Prostate gland (tissue), 2 donors: ENCODE results near the gene SHISA6. TPM values are rescaled to one million over a fixed set of nuclear protein-coding genes. Genes with fewer than 3 reads are reported as not detected.

ENCODE experiments used
- DNase-seq: peaks from one replicate; pipeline ENCODE4 v3.0.0-alpha.2; 2019; ENCODE audit warnings: low spot score
- H3K27ac ChIP-seq, 2 donors: fragments of 200-600 bp; sonication (generic); 2 replicates each; pipeline ENCODE4 v1.5.1; 2017 to 2019
- H3K27me3 ChIP-seq: fragments of 200-600 bp; sonication (generic); replicated peaks from 2 replicates; pipeline ENCODE4 v1.5.1; 2019; ENCODE audit not compliant: insufficient read depth
- H3K36me3 ChIP-seq, 2 donors: fragments of 200-600 bp; sonication (generic); 1 replicate in 1 of 2; 2 replicates in 1 of 2; pipeline versions ENCODE4 v1.5.1 to v1.8.1; 2017 to 2019
- H3K4me1 ChIP-seq: fragments of 200-600 bp; sonication (generic); replicated peaks from 2 replicates; pipeline ENCODE4 v1.5.1; 2019
- H3K4me3 ChIP-seq, 2 donors: fragments of 200-600 bp; sonication (generic); 2 replicates each; pipeline ENCODE4 v1.5.1; 2017 to 2019
- H3K9me3 ChIP-seq: fragments of 200-600 bp; sonication (generic); 2 replicates; pipeline ENCODE4 v1.5.1; 2017
- CTCF ChIP-seq, 4 experiments: fragments of 200-600 bp in 2 of 4; fragments of 450-650 bp in 2 of 4; sonication (generic) in 2 of 4; IDR thresholded peaks; 1 replicate in 3 of 4; 2 replicates in 1 of 4; pipeline ENCODE4 v1.5.1; 2016 to 2019; ENCODE audit warnings: antibody characterized with exemption in 4 of 4, mild to moderate bottlenecking in 2 of 4, moderate library complexity in 2 of 4
- POLR2A ChIP-seq: fragments of 450-650 bp; IDR thresholded peaks from one replicate; pipeline ENCODE4 v1.6.1; 2016; ENCODE audit warnings: antibody characterized with exemption, mild to moderate bottlenecking
- POLR2AphosphoS5 ChIP-seq: sonication (generic); formaldehyde crosslinking; IDR thresholded peaks from one replicate; pipeline ENCODE4 v1.6.1; 2017; ENCODE audit warnings: antibody characterized with exemption
- WGBS: methylation state at CpG from one replicate; pipeline ENCODE4 v1.1.5; 2018; 5-methylcytosine and 5-hydroxymethylcytosine counted together
- intact Hi-C: fragments of 100-400 bp; cut with DNase I; formaldehyde crosslinking; loops from one replicate; pipeline ENCODE4 v1.14.2; 2022
- total RNA-seq, 2 donors: library from RNA; depleted of rRNA; stranded (reverse); fragments of >200 nt; gene quantifications; one replicate each; pipeline ENCODE4 v1.1.0, GENCODE V29; 2016

The SHISA6 gene
- total RNA-seq, 2 donors from 2014 or later, result 9.0 to 10.6 TPM

GRCh38 chr17:11336290-11336689, 95.3 kb downstream of the SHISA6 start:
- no peaks in the 10 kb centered on the region for H3K4me1 ChIP-seq
- no peak for TF ChIP-seq POLR2A
- no peak for TF ChIP-seq POLR2AphosphoS5
- H3K4me3 ChIP-seq, result no peak overlapping the region
- H3K27ac ChIP-seq, result no peak overlapping the region
- no peak for DNase-seq
- H3K9me3 ChIP-seq, result no peaks in the 10 kb centered on the region
- WGBS, result 80% methylated on average over 5 of the region's 5 CpGs
- no peaks in the 10 kb centered on the region for H3K36me3 ChIP-seq
- intact Hi-C loops, result no loop called here
- no peaks in the 10 kb centered on the region for H3K27me3 ChIP-seq

- intact Hi-C loops, result no loop called here
- H3K4me1 ChIP-seq, result no peaks in the 10 kb centered on the region
- H3K27me3 ChIP-seq, result no peaks in the 10 kb centered on the region
- 82% methylated on average over 3 of the region's 3 CpGs for WGBS
- no peak for DNase-seq
- H3K36me3 ChIP-seq, result no peaks in the 10 kb centered on the region
- H3K4me3 ChIP-seq, result no peak overlapping the region
- H3K9me3 ChIP-seq, result no peaks in the 10 kb centered on the region
- H3K27ac ChIP-seq, result no peak overlapping the region
- TF ChIP-seq CTCF (IDR thresholded peaks at IDR 0.05), result no peak
- TF ChIP-seq POLR2A, result no peak
- TF ChIP-seq POLR2AphosphoS5, result no peak
These were observed 99.8 kb downstream of the SHISA6 start for GRCh38 chr17:11340803-11341202.

GRCh38 chr17:11342138-11342537, 101.1 kb downstream of the SHISA6 start:
- no peak overlapping the region for H3K27ac ChIP-seq
- 78% methylated on average over 3 of the region's 3 CpGs for WGBS

GRCh38 chr17:11349106-11349505, 108.1 kb downstream of the SHISA6 start:
- intact Hi-C loops, result no loop called here
- TF ChIP-seq POLR2A (no peak), CTCF (IDR thresholded peaks at IDR 0.05) (no peak), POLR2AphosphoS5 (no peak)
- Histone ChIP-seq H3K27ac (no peak overlapping the region), H3K4me1 (no peaks in the 10 kb centered on the region), H3K4me3 (no peak overlapping the region), H3K27me3 (no peaks in the 10 kb centered on the region), H3K36me3 (no peaks in the 10 kb centered on the region), H3K9me3 (no peaks in the 10 kb centered on the region)
- 31% methylated on average over 3 of the region's 3 CpGs for WGBS
- no peak for DNase-seq

More at GRCh38 chr17:11342138-11342537, 101.1 kb downstream of the SHISA6 start:
- Histone ChIP-seq H3K36me3 (no peaks in the 10 kb centered on the region), H3K4me1 (no peaks in the 10 kb centered on the region), H3K27me3 (no peaks in the 10 kb centered on the region), H3K4me3 (no peak overlapping the region), H3K9me3 (no peaks in the 10 kb centered on the region)
- TF ChIP-seq POLR2A, result no peak
- no peak for TF ChIP-seq POLR2AphosphoS5
- no peak for TF ChIP-seq CTCF (IDR thresholded peaks at IDR 0.05)
- intact Hi-C loops, result no loop called here
- DNase-seq, result no peak

- WGBS, result 49% methylated on average over 2 of the region's 2 CpGs
- no peaks in the 10 kb centered on the region for H3K36me3 ChIP-seq
- intact Hi-C loops, result no loop called here
- no peak overlapping the region for H3K4me3 ChIP-seq
- DNase-seq, result peak; percentile 25
- H3K4me1 ChIP-seq, result no peaks in the 10 kb centered on the region
- H3K27me3 ChIP-seq, result no peaks in the 10 kb centered on the region
- TF ChIP-seq CTCF (IDR thresholded peaks at IDR 0.05), result no peak
- TF ChIP-seq POLR2A, result no peak
- peak; percentile 76 for TF ChIP-seq POLR2AphosphoS5
- H3K27ac ChIP-seq, result no peak overlapping the region
- no peaks in the 10 kb centered on the region for H3K9me3 ChIP-seq
These were observed 110.5 kb downstream of the SHISA6 start for GRCh38 chr17:11351479-11351878.
